Colon (tissue), 2 donors: Measurements from ENCODE around the gene IGF1R.
"Not testable (repeated sequence)": the region's sequence is repeated elsewhere in the genome, so short reads cannot be mapped to it uniquely, and the experiment has no call there.

Experiments used
- FAIRE-seq: peaks from 2 replicates; lab custom pipeline; 2012; peaks lifted over from hg19 to GRCh38; lab: Jason Lieb, UNC
- donor health status: control.
- donor health status: control.

The IGF1R gene

GRCh38 chr15:98998279-98998678 is 349.9 kb downstream of the IGF1R start:
- no peak for FAIRE-seq

DNA sequence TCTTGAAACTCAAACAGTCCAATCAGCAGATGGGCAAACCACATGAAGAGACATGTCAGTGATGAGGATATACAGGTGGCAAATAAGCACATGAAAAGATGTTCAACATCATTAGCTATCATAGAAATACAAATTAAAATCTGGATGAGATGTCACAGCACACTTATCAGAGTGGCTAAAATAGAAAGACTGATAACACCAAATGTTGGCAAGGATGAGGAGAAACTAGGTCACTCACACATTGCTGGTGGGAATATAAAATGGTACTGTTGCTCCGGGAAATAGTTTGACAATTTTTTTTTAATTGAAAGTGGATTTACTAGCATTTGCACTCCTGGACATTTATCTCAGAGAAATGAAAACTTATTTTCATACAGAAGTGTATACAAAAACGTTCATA is 350.9 kb downstream of the IGF1R start:
- no peak for FAIRE-seq

- FAIRE-seq: no peak
Observed at GRCh38 chr15:99002226-99002625, 353.9 kb downstream of the IGF1R start.

- FAIRE-seq: not testable (repeated sequence)
Observed at GRCh38 chr15:99003317-99003716, 355.0 kb downstream of the IGF1R start.

GRCh38 chr15:99004998-99005974 is 356.9 kb downstream of the IGF1R start:
- not testable (repeated sequence) for FAIRE-seq

GRCh38 chr15:99006146-99006545 is 357.8 kb downstream of the IGF1R start:
- FAIRE-seq: no peak

DNA sequence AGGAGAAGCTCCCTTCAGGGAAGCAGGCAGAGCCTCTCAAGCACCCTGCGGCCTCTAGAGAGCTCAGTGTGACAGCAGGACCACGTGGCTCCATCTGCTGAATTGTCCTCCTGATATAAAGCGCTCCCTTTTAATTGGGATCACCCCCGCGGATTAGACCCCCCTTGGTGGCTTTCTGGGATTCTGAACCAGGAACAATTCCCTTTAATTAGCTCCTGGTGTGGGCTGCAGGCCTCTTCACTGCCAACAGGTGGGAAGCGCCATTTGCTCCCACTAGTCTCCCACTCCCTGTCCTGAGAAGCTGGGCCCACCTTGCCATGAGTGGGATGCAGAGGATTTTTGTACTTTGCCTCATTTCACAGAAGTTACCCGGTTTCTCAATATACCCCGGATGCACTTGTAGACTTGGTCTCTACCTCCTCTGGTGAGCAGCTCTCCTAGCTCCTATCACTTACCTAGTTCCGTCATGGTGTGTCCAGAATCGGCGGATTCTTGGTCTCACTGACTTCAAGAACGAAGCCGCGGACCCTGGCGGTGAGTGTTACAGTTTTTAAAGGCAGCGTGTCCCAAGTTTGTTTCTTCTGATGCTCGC is 358.7 kb downstream of the IGF1R start:
- no peak for FAIRE-seq

DNA sequence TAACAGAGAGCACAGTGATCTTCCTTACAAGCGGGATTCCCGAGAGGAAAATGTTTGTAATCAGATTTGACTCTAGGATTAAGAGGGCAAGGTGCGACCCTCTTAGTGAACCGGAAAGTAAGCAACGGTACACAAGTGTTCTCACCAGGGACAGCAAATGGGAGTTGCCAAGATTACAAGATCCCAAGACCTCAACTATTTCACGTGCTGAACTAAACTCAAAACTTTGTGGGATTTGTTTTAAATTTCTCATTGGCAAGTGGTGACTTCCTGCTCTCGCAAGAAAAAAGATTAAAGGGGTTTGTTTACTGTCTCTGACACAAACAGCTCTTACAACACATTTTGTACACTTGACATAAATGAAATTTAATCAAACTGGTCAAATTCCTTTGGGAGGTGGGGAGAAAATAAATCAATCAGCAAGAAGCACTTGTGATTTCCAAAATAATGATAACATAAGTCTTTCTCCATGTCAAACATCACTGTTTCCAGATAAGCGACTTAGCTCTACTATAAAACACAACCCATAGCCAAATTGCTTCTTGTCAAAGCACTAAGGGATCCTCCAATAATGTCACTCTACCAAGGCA is 361.5 kb downstream of the IGF1R start:
- FAIRE-seq: no peak

GRCh38 chr15:99010768-99011167 is 362.4 kb downstream of the IGF1R start:
- no peak for FAIRE-seq
